Neural progenitor cell (in vitro differentiated cells): ENCODE results near the gene ARL6. TPM values are rescaled to one million over a fixed set of nuclear protein-coding genes. Genes with fewer than 3 reads are reported as not detected.
A peak's percentile ranks its signal among the peaks of the same experiment; 100 is the strongest.

Source experiments
- DNase-seq: peaks from one replicate; pipeline ENCODE4 v3.0.0-alpha.2; 2016; ENCODE audit warnings: low spot score
- H2AFZ ChIP-seq: fragments of 200-600 bp; sonication (generic); replicated peaks from 2 replicates; pipeline ENCODE4 v1.6.1; 2016; ENCODE audit warnings: antibody characterized with exemption
- H3F3A ChIP-seq: fragments of 200-600 bp; sonication (generic); 2 replicates; pipeline ENCODE4 v1.6.1; 2016; ENCODE audit warnings: antibody characterized with exemption, low read depth
- H3K27ac ChIP-seq: fragments of 200-600 bp; sonication (generic); 2 replicates; pipeline ENCODE4 v1.5.1; 2016; ENCODE audit warnings: mild to moderate bottlenecking
- H3K27me3 ChIP-seq: fragments of 200-600 bp; sonication (generic); 2 replicates; pipeline ENCODE4 v1.6.1; 2016; ENCODE audit warnings: mild to moderate bottlenecking, moderate library complexity
- H3K36me3 ChIP-seq: fragments of 200-600 bp; sonication (generic); 2 replicates; pipeline ENCODE4 v1.5.1; 2016
- H3K4me1 ChIP-seq: fragments of 200-600 bp; sonication (generic); 2 replicates; pipeline ENCODE4 v1.6.1; 2016; ENCODE audit warnings: mixed run types
- H3K4me2 ChIP-seq: fragments of 200-600 bp; sonication (generic); 2 replicates; pipeline ENCODE4 v1.6.1; 2016
- H3K4me3 ChIP-seq: fragments of 200-600 bp; sonication (generic); 2 replicates; pipeline ENCODE4 v1.5.1; 2016
- H3K79me2 ChIP-seq: fragments of 200-600 bp; sonication (generic); 2 replicates; pipeline ENCODE4 v1.6.1; 2016; ENCODE audit warnings: low read depth
- H3K9ac ChIP-seq: fragments of 200-600 bp; sonication (generic); 2 replicates; pipeline ENCODE4 v1.6.1; 2016
- H3K9me3 ChIP-seq: fragments of 200-600 bp; sonication (generic); 2 replicates; pipeline ENCODE4 v1.5.1; 2016; ENCODE audit warnings: low read depth
- H4K20me1 ChIP-seq: fragments of 200-600 bp; sonication (generic); 2 replicates; pipeline ENCODE4 v1.6.1; 2016; ENCODE audit warnings: low read depth
- H3K27ac Mint-ChIP-seq: 3 replicates; pipeline ENCODE4 v1.8.0; 2021; ENCODE audit warnings: mixed read lengths
- H3K27me3 Mint-ChIP-seq: 2 replicates; pipeline ENCODE4 v1.8.0; 2022; ENCODE audit warnings: low read depth, mild to moderate bottlenecking, inconsistent platforms, moderate library complexity, mixed read lengths; ENCODE audit not compliant: insufficient read depth
- H3K36me3 Mint-ChIP-seq: 3 replicates; pipeline ENCODE4 v1.8.0; 2021; ENCODE audit warnings: mixed read lengths
- H3K4me1 Mint-ChIP-seq: 3 replicates; pipeline ENCODE4 v1.8.0; 2021; ENCODE audit warnings: mixed read lengths
- H3K4me3 Mint-ChIP-seq: 3 replicates; pipeline ENCODE4 v1.8.0; 2021; ENCODE audit warnings: mild to moderate bottlenecking, moderate library complexity, mixed read lengths
- H3K9me3 Mint-ChIP-seq: 3 replicates; pipeline ENCODE4 v1.8.0; 2020; ENCODE audit warnings: mixed read lengths
- EZH2 ChIP-seq: fragments of 200-600 bp; sonication (generic); IDR thresholded peaks from 2 replicates; pipeline ENCODE4 v1.6.1; 2017; ENCODE audit warnings: antibody characterized with exemption, mild to moderate bottlenecking, moderate library complexity
- EZH2phosphoT487 ChIP-seq: fragments of 200-600 bp; sonication (generic); IDR thresholded peaks from 2 replicates; pipeline ENCODE4 v1.6.1; 2017; ENCODE audit warnings: antibody characterized with exemption
- total RNA-seq: library from RNA; depleted of rRNA; stranded (reverse); fragments of >200 nt; gene quantifications from 2 replicates; pipeline ENCODE4 v1.2.3, GENCODE V29; 2015; ENCODE audit warnings: low replicate concordance
- TF ChIP-seq, protein P1 (sequence below): fragments of 200-600 bp; sonication (generic); IDR thresholded peaks from 2 replicates; pipeline ENCODE4 v1.5.1; 2017; ENCODE audit warnings: antibody characterized with exemption, mild to moderate bottlenecking

The ARL6 gene
- total RNA-seq, 1 donor from 2014 or later: 14.2 TPM

DNA sequence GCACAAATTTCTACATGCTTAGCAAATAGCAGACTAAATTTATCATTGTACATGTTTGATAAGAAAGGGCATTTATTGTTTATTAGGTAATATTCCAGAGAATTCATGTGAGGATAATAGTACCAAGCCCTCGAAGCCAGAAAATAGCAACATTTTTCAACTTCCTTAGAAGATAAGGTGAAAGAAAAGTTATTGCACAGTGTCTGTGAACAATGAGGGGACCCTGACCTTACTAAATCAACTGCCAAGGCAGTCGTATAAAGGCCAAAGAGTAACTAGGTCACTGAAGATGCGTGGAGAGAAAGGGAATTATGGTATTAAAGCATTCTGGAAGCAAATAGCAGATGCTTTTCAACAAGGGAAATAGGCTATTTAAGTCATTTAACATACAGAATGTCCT lies 20.3 kb upstream of the ARL6 start:
- H4K20me1 ChIP-seq: no peaks in the 10 kb centered on the region
- H2AFZ ChIP-seq: no peak overlapping the region
- H3K79me2 ChIP-seq: no peaks in the 10 kb centered on the region
- H3K9ac ChIP-seq: no peak overlapping the region
- H3K4me3 ChIP-seq: no peak overlapping the region
- H3K36me3 Mint-ChIP-seq: no peaks in the 10 kb centered on the region
- H3K9me3 ChIP-seq: no peaks in the 10 kb centered on the region
- DNase-seq: no peak
- no peak overlapping the region for H3K27ac Mint-ChIP-seq
- peaks cover 10% of the 10 kb centered on the region for H3K4me1 Mint-ChIP-seq
- H3K36me3 ChIP-seq: no peaks in the 10 kb centered on the region
- no peaks in the 10 kb centered on the region for H3K9me3 Mint-ChIP-seq
- peaks cover 9% of the 10 kb centered on the region for H3K4me1 ChIP-seq
- no peaks in the 10 kb centered on the region for H3F3A ChIP-seq
- no peaks in the 10 kb centered on the region for H3K27me3 Mint-ChIP-seq
- H3K4me2 ChIP-seq: no peak overlapping the region
- no peaks in the 10 kb centered on the region for H3K27me3 ChIP-seq
- no peak overlapping the region for H3K27ac ChIP-seq
- H3K4me3 Mint-ChIP-seq: no peak overlapping the region
- no peak for TF ChIP-seq EZH2phosphoT487
- TF ChIP-seq, protein P1, sequence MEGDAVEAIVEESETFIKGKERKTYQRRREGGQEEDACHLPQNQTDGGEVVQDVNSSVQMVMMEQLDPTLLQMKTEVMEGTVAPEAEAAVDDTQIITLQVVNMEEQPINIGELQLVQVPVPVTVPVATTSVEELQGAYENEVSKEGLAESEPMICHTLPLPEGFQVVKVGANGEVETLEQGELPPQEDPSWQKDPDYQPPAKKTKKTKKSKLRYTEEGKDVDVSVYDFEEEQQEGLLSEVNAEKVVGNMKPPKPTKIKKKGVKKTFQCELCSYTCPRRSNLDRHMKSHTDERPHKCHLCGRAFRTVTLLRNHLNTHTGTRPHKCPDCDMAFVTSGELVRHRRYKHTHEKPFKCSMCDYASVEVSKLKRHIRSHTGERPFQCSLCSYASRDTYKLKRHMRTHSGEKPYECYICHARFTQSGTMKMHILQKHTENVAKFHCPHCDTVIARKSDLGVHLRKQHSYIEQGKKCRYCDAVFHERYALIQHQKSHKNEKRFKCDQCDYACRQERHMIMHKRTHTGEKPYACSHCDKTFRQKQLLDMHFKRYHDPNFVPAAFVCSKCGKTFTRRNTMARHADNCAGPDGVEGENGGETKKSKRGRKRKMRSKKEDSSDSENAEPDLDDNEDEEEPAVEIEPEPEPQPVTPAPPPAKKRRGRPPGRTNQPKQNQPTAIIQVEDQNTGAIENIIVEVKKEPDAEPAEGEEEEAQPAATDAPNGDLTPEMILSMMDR: no peak
- no peak for TF ChIP-seq EZH2

DNA sequence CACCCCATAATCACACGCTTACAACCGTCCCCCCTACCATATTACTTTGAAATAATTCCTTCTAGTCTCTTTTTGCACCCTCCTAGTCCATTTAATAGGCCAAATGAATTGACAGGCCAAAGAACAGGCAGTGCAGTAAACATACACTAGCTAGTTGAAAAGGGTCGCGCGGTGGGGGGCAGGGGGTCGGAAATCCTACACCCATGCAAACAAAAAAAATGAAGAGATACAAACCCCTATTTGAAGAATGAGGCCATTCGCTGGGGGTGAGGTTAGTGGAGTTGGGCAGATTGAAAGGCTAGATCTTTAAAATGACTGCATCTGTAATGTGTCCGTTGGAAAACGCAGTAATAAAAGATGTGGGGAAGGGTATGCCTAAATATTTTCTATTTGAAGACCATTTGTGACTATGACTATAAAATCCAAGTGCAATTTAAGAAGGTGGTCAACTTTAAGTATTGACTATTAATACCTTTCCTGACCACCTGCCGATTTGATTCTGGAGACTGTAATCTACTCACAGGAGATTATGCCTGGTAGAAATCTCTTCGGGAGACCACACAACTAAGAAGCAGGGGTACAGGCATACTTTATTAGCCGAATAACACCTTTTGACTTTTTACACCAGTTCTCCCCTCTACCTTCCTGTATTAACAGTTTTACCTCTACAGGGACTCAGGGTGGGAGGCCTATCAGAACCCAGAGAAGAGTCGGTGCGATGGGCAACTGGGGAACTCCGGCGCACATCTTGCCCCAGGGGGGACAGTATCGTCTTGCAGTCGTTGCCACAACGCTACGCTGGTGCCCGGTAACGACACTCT lies 762 bp upstream of the ARL6 start:
- peaks cover 21% of the 10 kb centered on the region for H3F3A ChIP-seq
- peak overlapping the region; percentile 96 for H3K27ac Mint-ChIP-seq
- DNase-seq: peak; percentile 39
- no peaks in the 10 kb centered on the region for H3K36me3 Mint-ChIP-seq
- peaks cover 3% of the 10 kb centered on the region for H4K20me1 ChIP-seq
- H2AFZ ChIP-seq: peak overlapping the region; percentile 98
- H3K9me3 ChIP-seq: no peaks in the 10 kb centered on the region
- H3K36me3 ChIP-seq: no peaks in the 10 kb centered on the region
- peak overlapping the region; percentile 98 for H3K4me3 Mint-ChIP-seq
- TF ChIP-seq, protein P1: no peak
- TF ChIP-seq EZH2 (no peak), EZH2phosphoT487 (no peak)
- H3K9ac ChIP-seq: no peak overlapping the region
- peaks cover 24% of the 10 kb centered on the region for H3K4me1 Mint-ChIP-seq
- peak overlapping the region; percentile 23 for H3K27ac ChIP-seq
- H3K4me2 ChIP-seq: peak overlapping the region; percentile 80
- H3K4me3 ChIP-seq: peak overlapping the region; percentile 92
- no peaks in the 10 kb centered on the region for H3K27me3 Mint-ChIP-seq
- peaks cover 26% of the 10 kb centered on the region for H3K79me2 ChIP-seq
- H3K27me3 ChIP-seq: no peaks in the 10 kb centered on the region
- H3K4me1 ChIP-seq: peaks cover 23% of the 10 kb centered on the region
- no peaks in the 10 kb centered on the region for H3K9me3 Mint-ChIP-seq

DNA sequence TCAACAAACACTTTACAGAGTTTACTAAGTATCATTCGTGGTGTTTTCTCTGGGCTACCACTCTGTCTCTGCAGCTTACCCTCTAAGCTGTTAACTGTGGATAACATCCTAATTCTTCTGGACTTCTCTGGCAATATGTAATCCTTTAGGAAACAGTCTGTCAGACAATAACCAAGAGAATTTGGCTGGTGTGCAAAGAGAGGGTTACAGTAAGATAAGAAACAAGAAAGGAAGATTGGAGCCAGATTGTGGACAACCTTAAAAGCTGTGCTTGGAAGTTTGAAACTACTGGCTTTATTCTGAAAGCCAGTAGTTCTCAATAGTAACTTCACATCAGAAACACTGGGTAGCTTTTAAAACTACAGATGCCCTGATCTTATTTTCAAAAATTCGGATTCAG lies 778 bp downstream of the ARL6 start:
- peaks cover 3% of the 10 kb centered on the region for H4K20me1 ChIP-seq
- H3K36me3 ChIP-seq: no peaks in the 10 kb centered on the region
- no peaks in the 10 kb centered on the region for H3K27me3 ChIP-seq
- H3K27ac ChIP-seq: no peak overlapping the region
- no peak overlapping the region for H3K27ac Mint-ChIP-seq
- peaks cover 21% of the 10 kb centered on the region for H3F3A ChIP-seq
- no peak overlapping the region for H2AFZ ChIP-seq
- peaks cover 2% of the 10 kb centered on the region for H3K9me3 Mint-ChIP-seq
- no peak for DNase-seq
- no peak for TF ChIP-seq EZH2
- TF ChIP-seq, protein P1: no peak
- TF ChIP-seq EZH2phosphoT487: no peak
- H3K4me3 ChIP-seq: peak overlapping the region; percentile 92
- H3K9ac ChIP-seq: peak overlapping the region; percentile 48
- H3K36me3 Mint-ChIP-seq: peaks cover 12% of the 10 kb centered on the region
- no peaks in the 10 kb centered on the region for H3K27me3 Mint-ChIP-seq
- no peaks in the 10 kb centered on the region for H3K9me3 ChIP-seq
- H3K79me2 ChIP-seq: peaks cover 32% of the 10 kb centered on the region
- peak overlapping the region; percentile 80 for H3K4me2 ChIP-seq
- peaks cover 24% of the 10 kb centered on the region for H3K4me1 Mint-ChIP-seq
- H3K4me3 Mint-ChIP-seq: peak overlapping the region; percentile 98
- peaks cover 23% of the 10 kb centered on the region for H3K4me1 ChIP-seq
